ENCODE data around the gene FAM98B. TPM values are rescaled to one million over a fixed set of nuclear protein-coding genes. Genes with fewer than 3 reads are reported as not detected.
A peak's percentile ranks its signal among the peaks of the same experiment; 100 is the strongest.

FAM98B gene
- polyA plus RNA-seq, 1 of the 3 experiments (the other 2 are of a cell fraction): 5.7 TPM

DNA sequence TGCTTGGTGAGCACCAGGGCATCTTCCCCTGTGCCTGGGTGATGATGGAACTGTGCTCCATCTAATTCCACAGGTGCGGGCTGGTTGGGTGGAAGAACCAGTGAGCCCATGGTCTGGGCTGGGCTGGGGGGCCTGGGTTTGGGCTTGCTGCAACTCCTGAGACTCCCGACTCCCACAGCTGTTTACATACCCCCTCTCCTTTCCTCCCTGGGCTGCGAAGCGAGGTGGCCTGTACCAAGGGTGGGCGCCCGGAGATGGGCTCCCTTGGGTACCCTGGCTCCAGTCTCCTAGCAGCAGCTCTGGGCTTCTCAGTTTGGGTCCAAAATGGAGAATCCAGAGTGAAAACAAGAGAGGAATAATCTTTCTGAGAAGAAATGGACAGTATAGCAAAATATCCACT lies 5.6 kb downstream of the FAM98B start:
- Histone ChIP-seq H3K9ac (no peak overlapping the region), H3K27me3 (ENCODE audit: insufficient read depth) (no peaks in the 10 kb centered on the region), H4K20me1 (ENCODE audit: insufficient read depth) (peaks cover 26% of the 10 kb centered on the region; the same call in 1 of the 2 replicates), H3K79me2 (ENCODE audit: insufficient read depth) (peaks cover 97% of the 10 kb centered on the region), H3K4me3 (ENCODE audit: low read depth in 2 of 2, low read length in 1 of 2) (no peak overlapping the region), H3K4me1 (ENCODE audit: control insufficient read depth in 1 of 2, insufficient read depth in 2 of 2, low read depth in 1 of 2, low read length in 1 of 2) (peaks cover 7 to 11% of the 10 kb centered on the region in 2 experiments; a peak in 2 of 4 replicates), H3K9me3 (no peaks in the 10 kb centered on the region), H3K4me2 (no peak overlapping the region), H3K36me3 (replicated peaks in 1 of 2; ENCODE audit: control insufficient read depth in 1 of 2, insufficient read depth in 2 of 2, low read length in 1 of 2) (no peaks in the 10 kb centered on the region), H3K27ac (ENCODE audit: low read depth in 2 of 2, low read length in 1 of 2) (no peak overlapping the region), H2AFZ (ENCODE audit: low read depth) (no peak overlapping the region), H3F3A (replicated peaks; ENCODE audit: insufficient read depth) (no peaks in the 10 kb centered on the region), H3K9me2 (no peaks in the 10 kb centered on the region)
- DNase-seq: no peak
- no peak for TF ChIP-seq MXI1 (IDR thresholded peaks at IDR 0.05; ENCODE audit: low read depth, low read length)
- WGBS (ENCODE audit: low lambda C conversion rate): 96% methylated on average over 3 of the region's 6 CpGs
- CTCF ChIA-PET: interaction anchor here (1.4 to 3.4 kb wide), 3 partner anchors 19 to 240 kb away, joined by 4 to 11 read pairs (median 5); partner anchors contain the start of gene RASGRP1
- POLR2A ChIA-PET: no interaction called here

DNA sequence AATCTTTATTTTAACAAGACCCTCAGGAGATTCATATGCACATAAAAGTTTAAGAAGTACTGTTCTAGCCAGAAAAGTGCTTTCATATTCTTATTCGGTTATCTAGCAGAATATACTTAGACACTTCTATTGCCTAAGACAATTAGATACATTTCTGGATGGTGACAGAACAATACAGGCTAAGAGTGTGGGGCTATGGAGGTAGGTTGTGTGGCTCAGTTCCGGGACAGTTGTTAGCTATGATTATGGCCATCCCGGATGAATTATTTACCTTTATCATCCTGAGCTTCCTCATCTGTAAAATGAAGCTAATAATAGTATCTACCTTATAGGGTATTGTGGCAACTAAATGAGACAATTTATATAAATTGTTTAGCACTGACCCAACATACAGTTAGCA lies 6.6 kb downstream of the FAM98B start:
- no peak for DNase-seq
- TF ChIP-seq TEAD4 (IDR thresholded peaks at IDR 0.05; ENCODE audit: borderline replicate concordance, insufficient read depth): no peak
- no peak for TF ChIP-seq NFIC (IDR thresholded peaks at IDR 0.05; ENCODE audit: borderline replicate concordance)
- TF ChIP-seq EP300 (IDR thresholded peaks at IDR 0.05; ENCODE audit: borderline replicate concordance in 1 of 2, low read depth in 1 of 2, low read length in 1 of 2): no peak
- no peak for TF ChIP-seq SMC3 (IDR thresholded peaks at IDR 0.05; ENCODE audit: low read depth, low read length)
- no peak for TF ChIP-seq TAF1 (IDR thresholded peaks at IDR 0.05; ENCODE audit: borderline replicate concordance, low read depth, low read length)
- no peak for TF ChIP-seq MXI1 (IDR thresholded peaks at IDR 0.05; ENCODE audit: low read depth, low read length)
- TF ChIP-seq, protein P1, sequence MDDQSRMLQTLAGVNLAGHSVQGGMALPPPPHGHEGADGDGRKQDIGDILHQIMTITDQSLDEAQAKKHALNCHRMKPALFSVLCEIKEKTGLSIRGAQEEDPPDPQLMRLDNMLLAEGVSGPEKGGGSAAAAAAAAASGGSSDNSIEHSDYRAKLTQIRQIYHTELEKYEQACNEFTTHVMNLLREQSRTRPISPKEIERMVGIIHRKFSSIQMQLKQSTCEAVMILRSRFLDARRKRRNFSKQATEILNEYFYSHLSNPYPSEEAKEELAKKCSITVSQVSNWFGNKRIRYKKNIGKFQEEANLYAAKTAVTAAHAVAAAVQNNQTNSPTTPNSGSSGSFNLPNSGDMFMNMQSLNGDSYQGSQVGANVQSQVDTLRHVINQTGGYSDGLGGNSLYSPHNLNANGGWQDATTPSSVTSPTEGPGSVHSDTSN (IDR thresholded peaks at IDR 0.05): no peak
- Histone ChIP-seq H3K79me2 (ENCODE audit: insufficient read depth) (peaks cover 93% of the 10 kb centered on the region), H3F3A (replicated peaks; ENCODE audit: insufficient read depth) (no peaks in the 10 kb centered on the region), H3K9me2 (no peaks in the 10 kb centered on the region), H3K4me2 (peak overlapping the region; percentile 18; the same call in 1 of the 2 replicates), H3K9ac (no peak overlapping the region), H4K20me1 (ENCODE audit: insufficient read depth) (peaks cover 26% of the 10 kb centered on the region; the same call in 1 of the 2 replicates), H3K9me3 (no peaks in the 10 kb centered on the region), H3K4me3 (ENCODE audit: low read depth in 2 of 2, low read length in 1 of 2) (no peak overlapping the region), H3K4me1 (ENCODE audit: control insufficient read depth in 1 of 2, insufficient read depth in 2 of 2, low read depth in 1 of 2, low read length in 1 of 2) (peaks cover 5 to 7% of the 10 kb centered on the region in 2 experiments; a peak in 2 of 4 replicates), H3K27ac (ENCODE audit: low read depth in 2 of 2, low read length in 1 of 2) (no peak overlapping the region), H3K27me3 (ENCODE audit: insufficient read depth) (no peaks in the 10 kb centered on the region), H2AFZ (ENCODE audit: low read depth) (no peak overlapping the region), H3K36me3 (replicated peaks in 1 of 2; ENCODE audit: control insufficient read depth in 1 of 2, insufficient read depth in 2 of 2, low read length in 1 of 2) (peaks cover 0 to 4% of the 10 kb centered on the region in 2 experiments)
- ChIA-PET POLR2A (no interaction called here), CTCF (interaction anchor here (1.1 to 3.4 kb wide), 4 partner anchors 12 to 223 kb away, joined by 3 to 11 read pairs (median 3); partner anchors contain the start of gene RASGRP1)
- WGBS (ENCODE audit: low lambda C conversion rate): 97% methylated on average over 3 of the region's 3 CpGs

DNA sequence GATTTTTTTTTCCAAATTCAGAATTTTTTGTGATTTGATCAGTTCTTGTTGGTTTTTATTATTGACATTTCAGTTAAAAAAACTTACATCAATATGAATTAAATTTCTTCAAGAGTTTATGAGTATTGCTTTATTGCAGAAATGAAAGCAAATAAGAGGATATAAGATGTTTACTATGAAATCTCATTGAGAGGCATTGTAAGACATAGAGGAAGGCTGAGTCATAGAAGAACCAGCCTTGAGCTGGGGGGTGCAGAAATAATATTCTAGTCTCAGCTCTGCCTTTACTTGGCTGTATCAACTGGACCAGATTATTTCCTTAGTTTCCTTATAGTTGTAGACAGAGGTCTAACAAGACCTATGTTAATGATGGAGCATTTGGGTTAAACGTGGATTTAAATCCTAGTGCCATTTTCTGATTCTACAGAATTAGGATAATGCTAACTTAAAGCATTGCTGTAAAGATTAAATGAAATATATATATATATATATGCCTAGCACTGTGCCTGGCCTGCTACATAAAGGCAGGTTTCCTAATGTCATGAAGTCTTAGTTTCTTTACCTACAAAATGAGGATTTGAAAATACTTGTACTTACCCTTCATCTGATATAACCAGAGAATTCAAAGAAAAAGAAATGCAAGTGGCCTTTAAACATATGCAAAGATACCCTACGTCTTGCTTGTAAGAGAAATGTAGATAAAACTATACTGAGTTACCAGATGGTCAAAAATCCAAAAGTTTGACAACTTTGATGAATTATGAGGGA lies 7.3 kb downstream of the FAM98B start:
- DNase-seq: no peak
- ChIA-PET POLR2A (no interaction called here), CTCF (interaction anchor here (1.1 to 1.5 kb wide), 3 partner anchors 11 to 223 kb away, joined by 3 read pairs; no protein-coding TSS in a partner anchor)
- Histone ChIP-seq H3K9me3 (no peaks in the 10 kb centered on the region), H3F3A (replicated peaks; ENCODE audit: insufficient read depth) (no peaks in the 10 kb centered on the region), H3K27ac (ENCODE audit: low read depth in 2 of 2, low read length in 1 of 2) (no peak overlapping the region), H3K79me2 (ENCODE audit: insufficient read depth) (peaks cover 91% of the 10 kb centered on the region), H3K36me3 (replicated peaks in 1 of 2; ENCODE audit: control insufficient read depth in 1 of 2, insufficient read depth in 2 of 2, low read length in 1 of 2) (peaks cover 0 to 4% of the 10 kb centered on the region in 2 experiments), H3K27me3 (ENCODE audit: insufficient read depth) (no peaks in the 10 kb centered on the region), H3K4me1 (ENCODE audit: control insufficient read depth in 1 of 2, insufficient read depth in 2 of 2, low read depth in 1 of 2, low read length in 1 of 2) (peaks cover 5 to 7% of the 10 kb centered on the region in 2 experiments; a peak in 1 of 4 replicates), H3K4me3 (ENCODE audit: low read depth in 2 of 2, low read length in 1 of 2) (no peak overlapping the region), H2AFZ (ENCODE audit: low read depth) (no peak overlapping the region), H3K4me2 (peak overlapping the region; percentile 18; the same call in 1 of the 2 replicates), H3K9me2 (no peaks in the 10 kb centered on the region), H3K9ac (no peak overlapping the region), H4K20me1 (ENCODE audit: insufficient read depth) (peaks cover 26% of the 10 kb centered on the region; the same call in 1 of the 2 replicates)
- 89% methylated on average over 2 of the region's 2 CpGs for WGBS (ENCODE audit: low lambda C conversion rate)
- TF ChIP-seq RCOR1 (IDR thresholded peaks at IDR 0.05; ENCODE audit: low read length) (no peak), MEF2A (IDR thresholded peaks at IDR 0.05; ENCODE audit: borderline replicate concordance, low read depth) (no peak), RFX5 (IDR thresholded peaks at IDR 0.05; ENCODE audit: low read length) (no peak), EP300 (IDR thresholded peaks at IDR 0.05; ENCODE audit: borderline replicate concordance in 1 of 2, low read depth in 1 of 2, low read length in 1 of 2) (no peak), TAF1 (IDR thresholded peaks at IDR 0.05; ENCODE audit: borderline replicate concordance, low read depth, low read length) (no peak), CHD2 (IDR thresholded peaks at IDR 0.05; ENCODE audit: low read length, partially characterized antibody) (no peak), FOXM1 (IDR thresholded peaks at IDR 0.05; ENCODE audit: low read depth) (no peak), YY1 (IDR thresholded peaks at IDR 0.05; ENCODE audit: low read depth) (no peak)
- TF ChIP-seq, protein P2, sequence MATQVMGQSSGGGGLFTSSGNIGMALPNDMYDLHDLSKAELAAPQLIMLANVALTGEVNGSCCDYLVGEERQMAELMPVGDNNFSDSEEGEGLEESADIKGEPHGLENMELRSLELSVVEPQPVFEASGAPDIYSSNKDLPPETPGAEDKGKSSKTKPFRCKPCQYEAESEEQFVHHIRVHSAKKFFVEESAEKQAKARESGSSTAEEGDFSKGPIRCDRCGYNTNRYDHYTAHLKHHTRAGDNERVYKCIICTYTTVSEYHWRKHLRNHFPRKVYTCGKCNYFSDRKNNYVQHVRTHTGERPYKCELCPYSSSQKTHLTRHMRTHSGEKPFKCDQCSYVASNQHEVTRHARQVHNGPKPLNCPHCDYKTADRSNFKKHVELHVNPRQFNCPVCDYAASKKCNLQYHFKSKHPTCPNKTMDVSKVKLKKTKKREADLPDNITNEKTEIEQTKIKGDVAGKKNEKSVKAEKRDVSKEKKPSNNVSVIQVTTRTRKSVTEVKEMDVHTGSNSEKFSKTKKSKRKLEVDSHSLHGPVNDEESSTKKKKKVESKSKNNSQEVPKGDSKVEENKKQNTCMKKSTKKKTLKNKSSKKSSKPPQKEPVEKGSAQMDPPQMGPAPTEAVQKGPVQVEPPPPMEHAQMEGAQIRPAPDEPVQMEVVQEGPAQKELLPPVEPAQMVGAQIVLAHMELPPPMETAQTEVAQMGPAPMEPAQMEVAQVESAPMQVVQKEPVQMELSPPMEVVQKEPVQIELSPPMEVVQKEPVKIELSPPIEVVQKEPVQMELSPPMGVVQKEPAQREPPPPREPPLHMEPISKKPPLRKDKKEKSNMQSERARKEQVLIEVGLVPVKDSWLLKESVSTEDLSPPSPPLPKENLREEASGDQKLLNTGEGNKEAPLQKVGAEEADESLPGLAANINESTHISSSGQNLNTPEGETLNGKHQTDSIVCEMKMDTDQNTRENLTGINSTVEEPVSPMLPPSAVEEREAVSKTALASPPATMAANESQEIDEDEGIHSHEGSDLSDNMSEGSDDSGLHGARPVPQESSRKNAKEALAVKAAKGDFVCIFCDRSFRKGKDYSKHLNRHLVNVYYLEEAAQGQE (IDR thresholded peaks at IDR 0.05; ENCODE audit: low read depth, low read length): no peak

Data from SK-N-SH (cell line).